HEK293T (cell line): ENCODE measurements around the gene RNF31.

Experiments
- CTCF ChIA-PET: fragments of 350-600 bp; formaldehyde crosslinking; extraction: SDS; loops from one replicate; lab custom pipeline; 2021; ENCODE audit warnings: antibody characterized with exemption, inconsistent platforms; lab: Yijun Ruan, JAX
- POLR2A ChIA-PET: fragments of 350-600 bp; formaldehyde crosslinking; extraction: SDS; loops from one replicate; lab custom pipeline; 2020; ENCODE audit warnings: antibody characterized with exemption, inconsistent platforms; lab: Yijun Ruan, JAX
- DNase-seq: peaks from one replicate; pipeline ENCODE4 v3.0.0; 2012; ENCODE audit warnings: mixed read lengths; ENCODE audit errors: extremely low spot score
- ARNT ChIP-seq: fragments of 450-650 bp; IDR thresholded peaks from 2 replicates; pipeline ENCODE4 v1.6.1; 2017; ENCODE audit warnings: mild to moderate bottlenecking
- BHLHE40 ChIP-seq: fragments of 450-650 bp; IDR thresholded peaks from 2 replicates; pipeline ENCODE4 v1.6.1; 2016; ENCODE audit warnings: mild to moderate bottlenecking, moderate library complexity, borderline replicate concordance
- CTBP1 ChIP-seq: fragments of 450-650 bp; IDR thresholded peaks from 2 replicates; pipeline ENCODE4 v1.6.1; 2016; ENCODE audit warnings: borderline replicate concordance
- ELF4 ChIP-seq: fragments of 450-650 bp; IDR thresholded peaks from 2 replicates; pipeline ENCODE4 v1.6.1; 2017; ENCODE audit warnings: antibody characterized with exemption
- FOXA1 ChIP-seq: fragments of 450-650 bp; IDR thresholded peaks from 2 replicates; pipeline ENCODE4 v1.6.1; 2016; ENCODE audit warnings: mild to moderate bottlenecking
- FOXK2 ChIP-seq: fragments of 450-650 bp; IDR thresholded peaks from 2 replicates; pipeline ENCODE4 v1.6.1; 2016; ENCODE audit warnings: mild to moderate bottlenecking
- FOXM1 ChIP-seq: fragments of 450-650 bp; IDR thresholded peaks from 2 replicates; pipeline ENCODE4 v1.6.1; 2017; ENCODE audit warnings: mild to moderate bottlenecking, borderline replicate concordance
- HDGF ChIP-seq: fragments of 450-650 bp; IDR thresholded peaks from 2 replicates; pipeline ENCODE4 v1.6.1; 2017; ENCODE audit warnings: antibody characterized with exemption, borderline replicate concordance
- L3MBTL2 ChIP-seq: fragments of 450-650 bp; conservative IDR thresholded peaks from 2 replicates; pipeline ENCODE4 v1.6.1; 2016; ENCODE audit warnings: mild to moderate bottlenecking
- LEF1 ChIP-seq: fragments of 450-650 bp; IDR thresholded peaks from 2 replicates; pipeline ENCODE4 v1.6.1; 2017; ENCODE audit warnings: mild to moderate bottlenecking, borderline replicate concordance
- NFRKB ChIP-seq: fragments of 450-650 bp; IDR thresholded peaks from 2 replicates; pipeline ENCODE4 v1.6.1; 2016; ENCODE audit warnings: mild to moderate bottlenecking, moderate library complexity
- PKNOX1 ChIP-seq: fragments of 450-650 bp; IDR thresholded peaks from 2 replicates; pipeline ENCODE4 v1.6.1; 2016
- SP1 ChIP-seq: fragments of 450-650 bp; IDR thresholded peaks from 2 replicates; pipeline ENCODE4 v1.6.1; 2017
- SUZ12 ChIP-seq: fragments of 450-650 bp; IDR thresholded peaks from 2 replicates; pipeline ENCODE4 v1.6.1; 2016; ENCODE audit warnings: mild to moderate bottlenecking
- TARDBP ChIP-seq: fragments of 450-650 bp; IDR thresholded peaks from 2 replicates; pipeline ENCODE4 v1.6.1; 2016
- ZNF384 ChIP-seq: fragments of 450-650 bp; IDR thresholded peaks from 2 replicates; pipeline ENCODE4 v1.6.1; 2016

Gene RNF31

GRCh38 chr14:24151404-24152080 lies 4.2 kb downstream of the RNF31 start:
- CTCF ChIA-PET: interaction anchor here (3.9 kb wide), 1 partner anchor 9 kb away, joined by 24 read pairs; the partner anchor contains the start of gene IRF9
- no peak for DNase-seq
- POLR2A ChIA-PET: interaction anchor here (1.3 to 2.9 kb wide), 3 partner anchors 9 to 16 kb away, joined by 6 to 13 read pairs (median 8); partner anchors contain the start of genes EMC9, IRF9 and PSME1
- TF ChIP-seq PKNOX1 (no peak), CTBP1 (no peak), LEF1 (no peak), SP1 (no peak), SUZ12 (no peak), NFRKB (no peak), L3MBTL2 (no peak), ZNF384 (no peak), FOXA1 (no peak), ELF4 (no peak), BHLHE40 (no peak), ARNT (no peak), FOXM1 (no peak), HDGF (no peak)

- no peak for TF ChIP-seq CTBP1
- TF ChIP-seq SP1: no peak
- no peak for TF ChIP-seq ARNT
- TF ChIP-seq LEF1: no peak
- TF ChIP-seq NFRKB: no peak
- no peak for TF ChIP-seq L3MBTL2
- TF ChIP-seq TARDBP: no peak
- no peak for TF ChIP-seq HDGF
- no peak for TF ChIP-seq SUZ12
- no peak for TF ChIP-seq FOXA1
- TF ChIP-seq FOXM1: no peak
- TF ChIP-seq FOXK2: no peak
- ChIA-PET CTCF (interaction anchor here (1.0 kb wide), 1 partner anchor 97 kb away, joined by 3 read pairs; no protein-coding TSS in a partner anchor), POLR2A (interaction anchor here (0.8 to 2.0 kb wide), 4 partner anchors 8 to 40 kb away, joined by 4 to 9 read pairs (median 6); partner anchors contain the start of genes DCAF11, EMC9, NRL and PSME2)
- no peak for DNase-seq
Observed at GRCh38 chr14:24155100-24155499, 7.8 kb downstream of the RNF31 start.

GRCh38 chr14:24156840-24157239 lies 9.5 kb downstream of the RNF31 start:
- DNase-seq: no peak
- ChIA-PET POLR2A (interaction anchor here (0.8 to 1.7 kb wide), 2 partner anchors 10 to 15 kb away, joined by 3 to 7 read pairs; partner anchors contain the start of genes EMC9 and PSME2), CTCF (no interaction called here)
- TF ChIP-seq PKNOX1 (no peak), FOXM1 (no peak), BHLHE40 (no peak), NFRKB (no peak), CTBP1 (no peak), SUZ12 (no peak), ELF4 (no peak), TARDBP (no peak), L3MBTL2 (no peak), ARNT (no peak), FOXA1 (no peak), SP1 (no peak), FOXK2 (no peak), LEF1 (no peak), ZNF384 (no peak), HDGF (no peak)

DNA sequence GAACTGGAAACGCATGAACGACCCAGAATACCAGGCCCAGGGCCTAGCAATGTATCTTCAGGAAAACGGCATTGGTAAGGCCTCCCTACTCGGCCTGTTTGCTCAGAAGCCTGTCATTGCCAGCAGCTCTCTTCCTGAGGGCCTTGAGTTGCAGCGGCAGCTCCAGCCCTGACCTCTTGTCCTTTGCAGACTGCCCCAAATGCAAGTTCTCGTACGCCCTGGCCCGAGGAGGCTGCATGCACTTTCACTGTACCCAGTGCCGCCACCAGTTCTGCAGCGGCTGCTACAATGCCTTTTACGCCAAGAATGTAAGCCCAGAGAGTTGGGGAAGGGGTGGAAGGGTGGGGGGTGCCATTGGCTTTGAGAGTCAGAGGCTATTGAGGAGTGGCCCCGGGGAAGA lies 10.0 kb downstream of the RNF31 start:
- POLR2A ChIA-PET: interaction anchor here (0.8 to 1.7 kb wide), 2 partner anchors 11 to 16 kb away, joined by 3 to 7 read pairs; partner anchors contain the start of genes EMC9 and PSME2
- no peak for DNase-seq
- CTCF ChIA-PET: no interaction called here
- TF ChIP-seq PKNOX1 (no peak), BHLHE40 (no peak), FOXA1 (no peak), SP1 (no peak), FOXM1 (no peak), LEF1 (no peak), CTBP1 (no peak), NFRKB (no peak), L3MBTL2 (no peak), ELF4 (no peak), FOXK2 (no peak), SUZ12 (no peak)

DNA sequence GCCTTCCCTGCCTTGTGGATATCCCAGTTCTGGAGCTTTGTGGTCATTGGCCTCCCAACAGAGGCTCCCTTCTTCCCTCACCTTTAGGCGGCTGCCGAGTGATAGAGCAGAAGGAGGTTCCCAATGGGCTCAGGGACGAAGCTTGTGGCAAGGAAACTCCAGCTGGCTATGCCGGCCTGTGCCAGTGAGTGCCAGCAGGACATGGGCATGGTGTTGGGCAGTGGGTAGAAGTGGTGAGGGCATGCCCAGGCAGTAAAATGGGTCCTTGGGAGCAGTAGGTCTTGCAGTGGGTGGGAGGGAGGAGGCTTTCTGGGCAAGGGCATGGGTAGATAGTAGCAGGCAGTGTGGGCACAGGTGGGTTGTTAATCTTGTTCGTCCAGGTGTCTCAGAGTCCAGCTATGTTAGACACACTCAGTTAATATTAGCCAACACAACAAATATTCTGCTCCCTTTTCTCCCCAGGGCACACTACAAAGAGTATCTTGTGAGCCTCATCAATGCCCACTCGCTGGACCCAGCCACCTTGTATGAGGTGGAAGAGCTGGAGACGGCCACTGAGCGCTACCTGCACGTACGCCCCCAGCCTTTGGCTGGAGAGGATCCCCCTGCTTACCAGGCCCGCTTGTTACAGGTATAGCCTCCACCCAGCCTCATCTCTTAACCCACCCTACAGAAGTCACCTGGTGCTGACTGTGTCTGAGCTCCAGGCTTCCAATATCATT lies 12.6 kb downstream of the RNF31 start:
- TF ChIP-seq SP1 (no peak), PKNOX1 (no peak), ZNF384 (no peak), CTBP1 (no peak), L3MBTL2 (no peak), LEF1 (no peak), HDGF (no peak)
- no peak for DNase-seq
- ChIA-PET POLR2A (interaction anchor here (0.5 to 2.9 kb wide), 12 partner anchors 9 to 853 kb away, joined by 3 to 26 read pairs (median 7); partner anchors contain the start of genes BCL2L2, CHMP4A, EMC9 and IPO4), CTCF (interaction anchor here (0.9 to 2.3 kb wide), 10 partner anchors 10 to 147 kb away, joined by 3 to 24 read pairs (median 6); partner anchors contain the start of genes PSME1, PSME2, RNF31 and TM9SF1)
